ENCODE results near the gene OR6M1.

Gene OR6M1, protein sequence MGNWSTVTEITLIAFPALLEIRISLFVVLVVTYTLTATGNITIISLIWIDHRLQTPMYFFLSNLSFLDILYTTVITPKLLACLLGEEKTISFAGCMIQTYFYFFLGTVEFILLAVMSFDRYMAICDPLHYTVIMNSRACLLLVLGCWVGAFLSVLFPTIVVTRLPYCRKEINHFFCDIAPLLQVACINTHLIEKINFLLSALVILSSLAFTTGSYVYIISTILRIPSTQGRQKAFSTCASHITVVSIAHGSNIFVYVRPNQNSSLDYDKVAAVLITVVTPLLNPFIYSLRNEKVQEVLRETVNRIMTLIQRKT

DNA sequence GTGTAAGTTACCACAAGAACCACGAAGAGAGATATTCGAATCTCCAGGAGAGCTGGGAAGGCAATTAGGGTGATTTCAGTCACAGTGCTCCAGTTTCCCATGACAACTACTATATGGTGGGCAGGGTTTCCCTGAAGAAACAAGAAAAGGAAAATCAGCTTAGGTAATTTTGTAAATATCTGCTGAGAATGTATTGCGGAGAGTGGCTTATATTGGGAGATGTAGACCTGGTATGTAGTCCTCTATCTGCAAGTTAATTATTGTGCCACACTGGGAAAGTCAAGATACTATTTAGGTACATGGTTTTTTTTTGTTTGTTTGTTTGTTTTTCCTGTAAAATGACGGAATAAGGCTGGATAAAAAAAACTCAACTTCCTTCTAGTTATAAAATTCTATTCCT is at the start of gene OR6M1:
Gene OR6M1, minus strand, starts transcription at position 101 of the 400 bp plus-strand sequence. Its CDS starts 0 bp downstream, at position 101.
- DNase-seq, result no peak

DNA sequence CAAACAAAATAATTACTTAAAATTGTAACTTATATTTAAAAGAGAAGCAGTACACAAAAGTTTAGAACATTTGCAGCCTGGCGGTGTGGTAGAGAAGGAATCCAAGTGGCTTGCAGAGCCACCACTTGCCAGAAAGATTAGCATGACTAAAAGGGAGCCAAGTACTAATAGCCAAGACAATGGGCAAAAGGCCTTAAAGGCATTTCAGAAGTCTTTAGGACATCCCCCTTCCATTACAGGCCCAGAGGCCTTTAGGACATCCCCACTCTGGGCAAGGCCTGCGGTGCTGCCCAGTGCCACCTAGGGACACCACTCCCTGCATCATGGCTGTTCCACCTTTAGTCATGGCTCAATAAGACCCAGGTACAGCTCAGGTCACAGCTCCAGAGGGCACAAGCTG is 46.9 kb upstream of the OR6M1 start:
- DNase-seq, result no peak

DNA sequence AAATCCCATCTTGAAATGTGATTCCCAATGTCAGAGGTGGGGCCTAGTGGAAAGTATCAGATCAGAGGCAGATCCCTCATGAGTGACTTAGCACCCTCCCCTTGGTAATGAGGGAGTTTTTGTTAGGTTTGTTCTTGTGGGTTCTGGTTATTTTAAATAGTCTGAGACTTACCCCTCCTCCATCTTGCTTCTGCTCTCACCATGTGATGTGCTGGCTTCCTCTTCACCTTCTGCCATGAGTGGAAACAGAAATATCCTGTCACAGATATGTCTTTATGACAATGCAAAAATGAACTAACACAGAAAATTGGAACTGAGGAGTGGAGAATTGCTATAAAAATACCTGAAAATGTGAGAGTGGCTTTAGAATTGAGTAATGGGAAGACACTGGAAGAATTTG is 46.2 kb upstream of the OR6M1 start:
- no peak for DNase-seq

DNA sequence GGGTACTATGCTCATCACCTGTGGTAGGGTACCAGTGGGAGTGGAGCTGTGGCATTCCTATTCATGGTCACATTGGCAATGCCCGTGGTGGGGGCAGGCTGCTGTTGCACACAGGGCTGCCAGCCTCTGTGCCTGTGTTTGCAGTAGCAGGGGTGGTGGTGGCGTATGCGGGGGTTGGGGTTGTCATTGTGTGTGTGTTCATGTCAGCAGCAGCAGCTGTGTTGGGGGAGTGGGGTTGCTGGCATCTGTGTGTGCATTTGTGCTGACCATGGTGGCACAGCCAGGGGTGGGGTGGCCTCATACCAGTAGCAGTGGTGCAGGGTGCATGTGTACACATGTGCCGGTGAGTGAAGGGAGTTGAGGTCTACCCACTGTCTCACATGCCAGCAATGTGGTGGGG is 45.0 kb upstream of the OR6M1 start:
- no peak for DNase-seq

DNA sequence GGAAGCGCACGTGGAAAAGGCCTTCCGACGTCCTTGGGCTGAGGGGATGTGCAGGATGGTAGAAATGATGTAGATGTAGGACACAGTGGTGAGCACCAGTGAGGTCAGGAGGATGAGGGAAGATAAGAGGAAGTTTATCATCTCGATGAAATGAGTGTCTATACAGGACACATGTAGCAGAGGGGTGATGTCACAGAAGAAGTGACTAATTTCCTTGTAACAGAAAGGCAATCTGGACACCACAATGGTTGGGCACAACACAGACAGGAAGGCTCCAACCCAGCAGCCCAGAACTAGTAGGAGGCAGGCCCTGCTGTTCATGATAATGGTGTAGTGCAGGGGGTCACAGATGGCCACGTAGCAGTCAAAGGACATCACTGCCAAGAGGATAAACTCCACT is 35.0 kb upstream of the OR6M1 start:
- DNase-seq, result no peak

DNA sequence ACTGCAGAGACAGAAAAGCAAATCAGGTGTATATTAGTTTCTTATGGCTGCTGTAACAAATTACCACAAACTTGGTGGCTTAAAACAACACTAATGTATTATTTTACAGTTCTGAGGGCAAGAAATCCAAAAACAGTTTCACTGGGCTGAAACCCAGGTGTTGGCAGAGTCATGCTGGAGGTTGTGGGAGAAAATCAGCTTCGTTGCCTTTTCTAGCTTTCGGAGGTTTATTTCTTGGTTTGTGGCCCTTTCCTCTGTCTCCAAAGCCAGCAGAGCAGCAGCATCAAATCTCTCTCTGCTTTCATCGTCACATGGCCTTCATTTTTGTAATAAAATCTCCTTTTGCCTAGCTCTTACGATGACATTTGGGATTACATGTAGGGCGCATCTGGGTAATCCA is 33.0 kb upstream of the OR6M1 start:
- DNase-seq, result no peak

DNA sequence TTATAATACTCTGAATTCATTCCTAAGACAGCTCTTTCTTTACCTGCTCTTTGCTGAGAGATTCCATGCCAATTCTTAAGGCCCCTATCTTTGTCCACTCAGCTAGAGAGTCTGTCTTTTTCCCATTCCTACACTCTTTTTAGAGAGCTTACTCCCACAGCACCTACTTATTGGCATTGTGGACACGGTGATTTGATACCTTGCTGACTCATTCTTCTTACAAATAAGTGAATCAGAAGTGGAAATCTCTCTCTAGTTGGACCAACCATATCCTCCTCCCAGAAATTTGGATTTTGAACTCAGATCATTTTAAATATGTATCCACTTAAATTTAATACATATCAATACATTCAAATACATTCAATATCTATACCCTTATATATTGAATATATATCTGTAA is 32.5 kb upstream of the OR6M1 start:
- no peak for DNase-seq

DNA sequence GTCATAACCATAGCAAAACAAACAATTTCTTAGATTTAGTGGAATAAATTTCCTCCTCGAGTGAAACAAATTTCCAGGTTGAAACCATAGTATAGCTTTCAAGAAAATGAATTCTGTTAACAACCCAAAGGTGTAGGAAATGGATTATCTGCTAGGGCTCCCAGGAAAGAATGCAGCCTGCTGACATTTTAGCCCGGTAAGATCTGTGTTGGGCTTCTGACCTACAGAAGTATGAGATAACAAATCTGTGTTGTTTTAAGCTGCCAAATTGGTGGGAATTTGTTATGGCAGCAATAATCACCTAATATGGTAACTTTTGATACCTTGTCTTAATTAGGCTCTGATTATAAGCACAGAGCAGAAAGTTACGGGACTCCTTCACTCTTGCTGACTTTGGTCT is 32.0 kb upstream of the OR6M1 start:
- no peak for DNase-seq

DNA sequence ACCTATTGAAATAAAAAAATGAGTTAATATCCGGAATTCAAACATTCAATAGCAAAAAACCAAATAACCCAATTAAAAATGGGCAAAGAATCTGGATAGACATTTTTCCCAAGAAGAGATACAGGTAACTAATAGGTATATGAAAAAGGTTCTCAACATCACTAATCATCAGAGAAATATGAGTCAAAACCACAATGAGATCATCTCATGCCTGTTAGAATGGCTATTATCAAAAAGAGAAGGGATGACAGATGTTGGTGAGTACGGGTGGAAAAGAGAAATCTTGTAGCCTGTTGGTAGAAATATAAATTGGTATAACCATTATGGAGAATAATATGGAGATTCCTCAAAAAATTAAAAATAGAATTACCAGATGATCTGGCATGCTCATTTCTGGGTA is 26.9 kb upstream of the OR6M1 start:
- no peak for DNase-seq

DNA sequence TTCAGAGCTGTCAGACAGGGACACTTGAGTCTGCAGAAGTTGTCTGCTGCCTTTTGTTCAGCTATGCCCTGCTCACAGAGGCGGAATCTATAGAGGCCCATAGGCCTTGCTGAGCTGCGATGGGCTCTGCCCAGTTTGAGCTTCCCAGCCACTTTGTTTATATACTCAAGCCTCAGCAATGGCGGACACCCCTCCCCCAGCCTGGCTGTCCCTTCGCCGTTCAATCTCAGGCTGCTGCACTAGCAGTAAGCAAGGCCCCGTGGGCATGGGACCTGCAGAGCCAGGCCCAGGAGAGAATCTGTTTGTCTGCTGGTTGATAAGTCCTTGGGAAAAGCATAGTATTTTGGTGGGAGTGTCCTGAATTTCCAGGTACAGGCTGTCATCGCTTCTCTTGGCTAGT is 23.6 kb upstream of the OR6M1 start:
- no peak for DNase-seq

DNA sequence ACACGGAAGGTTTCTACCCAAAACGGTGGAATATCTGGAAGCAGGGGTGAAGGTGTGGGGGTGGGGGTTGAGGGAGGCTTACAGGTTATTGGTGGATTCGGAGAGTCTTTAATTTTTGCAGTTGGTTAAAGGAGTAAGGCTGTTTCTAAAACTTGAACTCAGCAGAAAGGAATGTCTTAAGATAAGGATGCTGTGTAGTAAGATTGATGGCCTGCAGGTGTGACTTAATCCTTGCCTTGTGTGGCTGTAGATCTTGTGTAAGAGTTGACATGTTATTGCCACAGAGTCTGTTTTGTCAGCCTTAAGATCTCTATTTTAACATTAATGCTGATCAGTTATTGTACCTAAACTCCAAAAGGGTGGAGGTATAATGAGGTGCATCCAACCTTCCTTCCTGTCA is 16.4 kb upstream of the OR6M1 start:
- no peak for DNase-seq

DNA sequence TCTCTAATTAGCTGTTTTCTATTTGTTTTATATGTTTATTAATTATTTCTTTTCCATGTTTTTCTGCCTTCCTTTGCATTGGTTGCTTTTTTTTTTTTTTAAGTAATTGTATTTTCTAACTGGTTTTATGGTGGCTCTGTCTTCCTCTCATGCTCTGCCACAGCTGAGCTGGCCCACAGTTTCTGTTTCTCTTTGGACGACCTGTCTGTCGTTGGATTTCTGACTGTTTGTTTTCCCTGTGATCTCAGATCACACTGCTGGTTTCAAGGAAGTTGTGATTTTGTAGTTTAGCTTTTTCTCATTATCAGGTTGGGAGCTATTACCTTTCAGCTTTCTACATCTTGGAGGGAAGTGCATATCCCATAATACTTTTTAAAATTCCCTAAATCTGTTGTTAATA is 15.9 kb upstream of the OR6M1 start:
- DNase-seq, result no peak

DNA sequence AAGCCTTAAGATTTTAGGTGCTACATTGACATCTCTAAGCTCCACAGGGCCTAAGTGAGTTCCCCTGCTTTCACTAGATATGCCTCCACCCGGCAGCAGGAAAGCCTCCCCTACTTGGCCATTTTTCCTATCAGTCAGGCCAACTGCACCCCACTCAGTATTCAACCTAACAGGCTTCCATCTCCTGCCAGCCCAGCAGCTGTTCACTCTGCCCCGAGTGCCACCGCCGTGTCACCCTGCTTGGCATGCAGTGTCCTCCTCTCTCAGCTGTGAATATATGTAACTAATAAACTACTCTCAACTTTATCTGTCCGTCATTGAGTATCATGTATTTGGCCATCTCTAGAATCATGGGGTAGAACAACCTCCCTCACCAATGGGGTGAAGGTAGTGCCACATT is 9.0 kb upstream of the OR6M1 start:
- DNase-seq, result no peak

DNA sequence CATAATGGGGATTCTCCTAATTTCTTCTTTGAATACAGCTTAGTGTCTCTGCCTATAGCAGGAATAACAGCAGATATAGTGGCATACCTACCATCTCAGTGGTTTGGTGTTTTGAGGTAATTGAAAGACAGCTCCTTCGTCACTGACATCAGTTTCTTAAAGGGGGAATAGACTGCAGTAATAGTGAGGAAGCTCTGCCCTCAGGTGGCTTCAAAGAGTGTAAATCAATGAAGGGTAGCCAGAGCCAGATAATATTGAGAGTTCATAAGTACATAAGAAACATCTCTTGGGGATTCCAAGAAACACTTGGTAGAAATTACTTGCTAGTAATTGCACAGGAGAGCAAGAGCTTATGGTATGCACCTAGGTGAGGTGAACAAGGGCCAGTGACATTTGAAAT is 4.4 kb downstream of the OR6M1 start:
- no peak for DNase-seq

DNA sequence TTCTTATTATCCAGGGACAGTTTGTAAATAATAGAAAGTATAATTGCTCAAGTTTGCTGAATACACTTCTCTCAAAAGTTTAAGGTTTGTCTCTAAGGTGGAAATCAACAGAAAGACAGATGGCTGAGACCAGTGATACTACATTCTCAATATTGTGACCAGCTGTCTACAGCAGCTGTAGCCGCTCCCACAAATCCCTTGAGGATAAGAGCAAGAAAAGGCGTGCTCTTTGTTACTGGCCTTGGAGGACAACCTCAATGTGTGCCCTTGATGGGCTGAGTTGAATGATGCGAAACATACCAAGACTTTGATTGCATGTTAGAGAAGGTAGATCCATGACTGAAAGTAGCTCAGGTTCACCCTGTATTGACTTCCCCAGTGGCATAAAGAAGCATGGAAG is 6.1 kb downstream of the OR6M1 start:
- no peak for DNase-seq

DNA sequence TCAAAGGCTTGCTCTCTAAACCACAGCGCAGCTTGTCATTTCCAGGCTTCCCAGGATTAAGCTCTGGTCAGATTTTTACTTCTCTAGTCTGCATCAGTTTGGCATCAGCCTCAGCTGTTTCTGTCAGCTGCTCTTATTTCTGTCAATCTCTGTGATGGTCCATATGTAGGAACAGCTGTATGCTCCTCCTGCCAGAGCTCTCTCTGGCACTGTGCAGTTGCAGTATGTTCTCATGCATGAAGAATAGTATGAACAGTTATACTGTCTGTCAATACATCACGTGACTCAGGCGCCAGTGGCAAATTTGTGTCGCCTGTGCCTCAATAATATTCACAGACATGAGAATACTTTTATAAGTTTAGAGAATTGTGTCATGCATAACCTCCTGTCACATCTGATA is 6.7 kb downstream of the OR6M1 start:
- no peak for DNase-seq

DNA sequence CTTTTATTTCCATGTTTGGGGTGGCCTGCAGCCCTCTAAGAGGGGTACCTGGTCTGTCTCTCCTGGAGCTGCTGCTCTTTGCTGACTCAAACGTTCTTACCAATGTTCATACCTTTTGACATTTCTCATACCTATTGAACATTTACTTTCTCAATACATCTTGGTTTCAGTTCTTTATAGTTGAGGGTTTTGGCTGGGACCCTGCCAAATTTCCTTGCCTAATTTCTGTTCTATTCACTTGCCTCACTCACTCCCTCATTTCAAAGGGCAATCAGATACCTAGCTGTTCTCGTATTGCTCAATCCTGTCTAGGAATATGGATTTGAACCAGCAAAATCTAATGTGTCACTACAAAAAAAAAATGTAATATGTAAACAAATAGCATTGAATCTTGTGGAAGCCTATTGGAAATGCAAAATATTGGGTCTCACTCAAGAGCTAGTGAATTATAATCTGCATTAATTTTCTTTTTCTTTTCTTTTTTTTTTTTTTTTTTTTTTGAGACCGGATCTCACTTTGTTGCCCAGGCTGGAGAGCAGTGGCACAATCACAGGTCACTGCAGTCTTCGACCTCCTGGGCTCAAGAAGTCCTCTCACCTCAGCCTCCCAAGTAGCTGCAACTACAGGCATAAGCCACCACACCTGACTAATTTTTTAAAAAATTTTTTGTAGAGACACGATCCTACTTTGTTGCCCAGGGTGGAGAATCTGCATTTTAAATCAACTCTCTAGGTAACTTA is 7.5 kb downstream of the OR6M1 start:
- no peak for DNase-seq

DNA sequence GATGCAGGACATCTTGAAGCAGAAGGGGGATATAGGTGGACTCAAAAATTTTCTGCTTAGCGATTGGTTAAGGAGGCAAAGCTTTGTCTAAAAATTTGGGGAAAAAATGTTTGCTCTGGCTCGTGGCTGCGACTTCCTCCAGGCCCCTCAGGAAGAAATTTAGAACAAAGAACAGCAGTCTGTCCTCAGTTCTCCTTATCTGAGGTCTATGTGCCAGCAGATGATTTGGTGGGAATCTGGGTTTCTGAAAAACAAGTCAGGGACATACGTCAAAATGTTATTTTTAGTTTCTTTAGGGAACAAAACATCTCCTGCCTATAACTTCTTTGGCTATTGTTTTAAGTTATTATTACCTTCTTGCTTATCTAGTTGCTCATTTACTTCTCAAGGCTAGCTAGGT is 8.1 kb downstream of the OR6M1 start:
- no peak for DNase-seq

DNA sequence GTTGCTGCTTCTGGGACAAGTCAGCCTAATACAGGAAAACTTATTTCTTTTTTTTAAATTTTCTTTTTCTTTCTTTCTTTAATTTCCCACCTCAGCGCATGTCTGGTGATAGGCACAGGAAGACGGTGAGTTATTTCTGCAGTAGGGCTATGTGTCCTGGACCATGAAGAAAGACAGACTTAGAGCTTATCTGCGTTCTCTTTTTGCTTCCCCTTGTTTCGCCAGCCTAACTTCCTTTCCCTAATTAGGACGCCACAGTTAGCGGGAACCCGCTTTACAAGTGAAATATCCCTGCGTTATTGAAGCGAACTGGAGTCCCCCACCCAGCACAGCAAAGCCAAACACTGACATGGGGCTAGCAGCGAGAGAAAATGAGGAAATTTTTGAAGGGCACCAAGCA is 8.6 kb downstream of the OR6M1 start:
- no peak for DNase-seq

DNA sequence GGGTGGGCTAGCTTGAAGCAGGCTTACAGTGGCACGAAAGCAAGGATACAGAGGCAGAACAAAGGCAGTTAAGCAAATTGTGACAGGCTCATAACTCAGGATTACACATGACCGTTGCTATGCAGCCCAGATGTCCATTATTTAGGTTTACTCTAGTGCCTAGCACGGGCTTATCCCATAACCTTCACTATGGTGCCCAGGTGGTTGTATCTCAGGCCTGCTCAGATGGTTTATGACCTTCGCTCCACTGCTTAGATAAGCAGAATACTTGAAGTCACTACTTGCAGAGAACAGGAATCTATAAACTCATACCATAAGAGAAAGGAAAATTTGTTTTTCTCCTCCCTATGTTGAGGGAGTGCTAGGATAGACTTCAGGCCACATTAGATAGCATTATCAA is 9.0 kb downstream of the OR6M1 start:
- no peak for DNase-seq

DNA sequence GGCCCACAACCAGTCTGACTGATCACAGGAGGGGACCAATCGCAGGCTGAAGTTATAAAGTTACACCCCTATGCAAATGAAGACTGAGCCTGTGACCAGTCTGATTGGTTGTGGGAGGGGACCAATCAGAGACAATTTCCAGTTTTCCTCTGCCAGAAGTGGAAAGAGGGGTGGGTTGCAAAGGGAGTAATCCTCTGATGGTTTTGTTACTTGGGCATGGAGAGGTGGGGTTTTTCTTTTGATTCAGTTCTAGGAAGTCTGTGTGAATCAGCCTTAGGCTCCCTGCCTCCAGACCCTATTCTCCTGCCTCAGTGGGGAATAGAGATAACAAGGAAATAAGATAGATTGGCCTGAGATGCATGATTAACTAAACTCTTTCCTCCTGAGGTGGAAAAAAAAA is 9.9 kb downstream of the OR6M1 start:
- DNase-seq, result no peak

DNA sequence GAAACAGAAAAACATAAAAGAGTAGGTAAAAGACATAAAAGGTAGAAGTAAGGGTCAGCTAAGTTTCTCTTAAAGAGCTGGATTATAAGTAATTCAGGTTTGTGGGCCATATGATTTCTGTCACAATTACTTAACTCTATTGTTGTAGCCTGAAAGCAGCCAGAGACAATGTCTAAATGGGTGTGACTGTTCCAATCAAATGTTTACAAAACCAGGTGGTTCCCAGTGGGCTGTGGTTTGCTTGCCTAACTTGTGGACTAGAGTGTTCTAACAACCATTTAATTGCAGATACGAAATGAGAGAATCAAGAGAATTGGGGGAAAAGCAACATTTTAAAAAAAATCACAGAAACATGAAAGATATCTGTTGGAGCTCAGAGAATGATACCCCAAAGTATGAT is 22.6 kb downstream of the OR6M1 start:
- no peak for DNase-seq

DNA sequence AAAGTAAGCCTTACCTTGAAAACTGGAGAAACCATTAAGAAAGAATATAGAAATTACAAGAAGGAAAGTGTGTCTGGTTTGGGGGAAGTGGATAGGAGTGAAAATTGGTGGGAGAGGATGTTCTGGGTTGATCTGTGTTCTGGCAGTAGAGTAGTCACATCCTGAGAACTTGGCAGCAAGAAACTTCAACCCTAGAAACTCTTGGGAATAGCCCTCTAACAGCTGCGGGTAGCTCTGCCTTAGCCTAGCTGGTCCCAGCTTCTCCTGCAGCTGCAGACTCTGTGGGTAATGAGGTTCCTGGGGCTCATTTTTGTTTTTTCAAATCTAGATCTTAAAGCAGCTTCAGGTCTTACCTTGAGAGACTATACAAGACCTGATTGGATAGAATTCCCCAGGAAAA is 27.6 kb downstream of the OR6M1 start:
- DNase-seq, result no peak

DNA sequence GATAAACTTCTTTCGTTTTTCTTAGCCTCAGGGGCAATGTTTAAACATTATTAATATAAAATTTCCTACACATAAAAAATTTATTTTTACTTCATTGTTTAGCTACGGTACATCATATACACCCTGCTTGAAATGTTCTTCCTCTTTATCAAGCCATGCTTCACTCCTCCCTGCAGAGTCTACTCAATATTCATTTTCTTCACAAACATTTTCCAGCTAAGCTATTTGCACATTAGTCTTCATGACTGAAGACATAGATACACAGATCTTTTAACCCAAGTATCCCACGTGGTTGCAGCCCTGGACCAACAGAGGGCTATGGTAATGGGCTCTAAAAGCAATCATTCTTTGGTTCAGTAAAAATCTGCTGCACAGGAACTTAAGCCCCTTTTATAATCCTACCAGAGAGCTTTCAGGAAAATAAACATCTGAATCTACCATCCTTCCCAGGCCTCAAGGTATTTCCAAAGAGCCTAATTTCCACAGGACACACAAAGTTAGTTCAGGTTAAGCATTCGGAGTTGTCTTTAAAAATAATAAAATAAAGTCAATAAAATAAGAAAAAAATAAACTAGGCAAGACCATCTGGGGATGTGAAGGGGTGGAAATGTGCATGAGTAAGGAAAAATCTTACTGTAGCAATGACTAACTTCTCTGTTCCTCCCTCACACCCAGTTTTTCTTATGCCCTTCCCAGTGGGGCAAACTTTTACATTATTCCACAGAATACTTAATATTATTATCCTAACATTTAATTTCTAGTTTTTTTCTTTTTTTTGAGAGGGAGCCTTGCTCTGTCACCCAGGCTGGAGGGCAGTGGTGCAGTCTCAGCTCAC is 30.2 kb downstream of the OR6M1 start:
- DNase-seq, result no peak
